Left lobe of liver (tissue), 2 donors: ENCODE data around the gene SLC2A2. TPM values are rescaled to one million over a fixed set of nuclear protein-coding genes. Genes with fewer than 3 reads are reported as not detected.
"Not testable (repeated sequence)": the region's sequence is repeated elsewhere in the genome, so short reads cannot be mapped to it uniquely, and the experiment has no call there.

Experiments used
- ATAC-seq: fragments of 200-7000 bp; cut with Tn5 transposase; one replicate; pipeline ENCODE4 v1.9.1; 2020; ENCODE audit warnings: mild to moderate bottlenecking, moderate library complexity
- DNase-seq: peaks from one replicate; pipeline ENCODE4 v3.0.0-alpha.2; 2020; ENCODE audit warnings: low spot score
- total RNA-seq: library from RNA; stranded (reverse); gene quantifications from one replicate; pipeline ENCODE4 v1.2.1, GENCODE V29; 2021
- donor health status: DM: no; HTN: no; CAD: no; lungs with moderate emphysema.
- donor health status: DM: no; HTN: yes; CAD: no.

The SLC2A2 gene
- total RNA-seq, 1 donor from 2014 or later: 351 TPM

DNA sequence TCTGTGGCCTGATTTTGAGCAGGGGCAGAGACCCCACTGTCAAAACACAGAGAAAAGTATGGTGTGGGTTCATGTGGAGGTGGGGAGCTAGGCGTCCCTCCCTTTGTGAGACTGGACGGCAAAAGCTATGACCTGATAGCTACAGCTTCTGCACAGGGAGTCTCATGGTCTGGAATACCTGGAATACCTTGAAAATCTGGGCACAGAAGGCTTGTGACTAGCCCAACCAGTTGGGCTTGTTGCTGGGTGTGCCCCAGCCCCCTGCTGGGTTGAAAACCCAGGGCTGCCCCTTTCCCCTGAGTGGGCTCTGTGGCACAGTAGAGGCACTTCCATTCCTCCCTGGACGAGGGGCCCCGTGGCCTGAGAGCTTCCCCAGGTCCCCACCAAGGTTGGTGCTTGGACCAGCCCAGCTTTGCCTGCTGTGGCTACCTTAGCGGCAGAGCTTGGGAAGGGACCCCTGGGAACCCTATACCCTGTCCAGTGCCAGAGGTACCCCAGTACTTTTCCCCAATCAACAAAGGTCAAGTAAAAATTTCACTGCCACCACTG is 37.3 kb downstream of the SLC2A2 start:
- ATAC-seq (peak; percentile 33), DNase-seq (no peak)

DNA sequence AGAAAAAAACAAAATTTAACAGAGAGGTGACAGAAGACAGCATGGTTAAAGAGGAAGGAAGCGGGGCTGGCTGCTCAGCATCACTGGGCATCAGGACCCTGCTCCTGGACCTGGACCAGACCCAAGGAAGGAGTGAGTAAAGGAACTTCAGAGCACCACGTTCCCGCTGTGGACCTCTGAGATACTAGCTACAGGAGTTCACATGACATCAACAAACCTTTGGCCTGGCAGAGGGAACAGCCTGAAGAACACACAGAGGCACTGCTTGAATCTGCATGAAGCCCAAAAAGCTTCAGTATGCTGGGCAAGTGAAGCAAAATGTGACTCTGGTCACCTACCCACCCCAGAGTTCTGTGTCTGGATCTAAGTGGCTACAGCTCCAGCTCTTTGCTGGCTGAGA is 38.1 kb downstream of the SLC2A2 start:
- peak; percentile 78 for ATAC-seq
- DNase-seq: peak; percentile 66

DNA sequence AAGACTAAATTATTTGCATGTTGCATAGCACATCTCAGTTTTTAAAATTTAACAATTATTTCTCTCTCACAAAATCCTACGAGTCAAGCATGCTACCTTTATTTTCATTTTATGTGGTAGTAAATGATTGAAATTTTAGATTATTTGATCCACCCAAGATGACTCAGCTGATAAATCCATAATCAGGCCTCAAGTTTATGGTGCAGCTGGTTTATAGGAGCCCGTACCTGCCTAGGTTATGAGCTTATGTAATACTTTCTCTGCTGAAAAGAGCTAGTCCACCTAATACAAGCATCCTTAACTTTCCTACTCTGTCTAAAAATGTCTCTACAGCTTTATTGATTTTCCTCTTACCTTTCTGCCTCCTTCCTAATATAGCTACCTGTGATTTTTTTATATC is 41.2 kb downstream of the SLC2A2 start:
- ATAC-seq (peak; percentile 27), DNase-seq (no peak)

DNA sequence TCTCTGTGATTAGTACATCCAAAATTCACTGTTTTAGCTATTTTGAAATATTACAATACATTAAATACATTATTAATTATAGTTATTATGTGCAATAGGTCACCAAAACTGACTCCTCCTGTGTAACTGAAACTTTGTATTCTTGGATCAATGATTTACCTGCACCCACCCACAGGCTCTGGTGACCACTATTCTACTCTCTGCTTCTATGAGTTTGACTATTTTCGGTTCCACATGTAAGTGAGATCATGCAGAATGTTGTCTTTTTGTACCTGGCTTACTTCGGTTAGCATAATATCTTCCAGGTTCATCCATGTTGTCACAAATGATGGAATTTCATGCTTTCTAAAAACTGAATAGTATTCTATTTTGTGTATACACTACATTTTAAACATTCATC is 43.8 kb downstream of the SLC2A2 start:
- ATAC-seq (no peak), DNase-seq (no peak)

DNA sequence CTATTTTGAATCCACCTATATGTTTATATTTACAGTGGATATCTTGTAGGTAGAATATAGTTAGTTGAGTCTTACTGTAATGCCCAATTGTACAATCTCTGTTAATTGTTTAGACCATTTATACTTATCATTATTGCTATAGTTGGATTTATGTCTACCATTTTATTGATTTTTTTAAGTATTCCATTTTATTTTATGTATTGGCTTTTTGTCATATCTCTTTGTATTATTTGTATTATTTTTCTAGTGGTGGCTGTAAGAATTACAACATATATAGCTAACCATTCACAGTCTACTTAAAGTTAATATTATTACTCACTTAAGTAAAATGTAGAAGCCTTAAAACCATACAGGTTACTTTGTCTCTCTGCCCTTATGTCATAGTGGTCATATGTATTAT is 46.1 kb downstream of the SLC2A2 start:
- DNase-seq: no peak
- no peak for ATAC-seq

DNA sequence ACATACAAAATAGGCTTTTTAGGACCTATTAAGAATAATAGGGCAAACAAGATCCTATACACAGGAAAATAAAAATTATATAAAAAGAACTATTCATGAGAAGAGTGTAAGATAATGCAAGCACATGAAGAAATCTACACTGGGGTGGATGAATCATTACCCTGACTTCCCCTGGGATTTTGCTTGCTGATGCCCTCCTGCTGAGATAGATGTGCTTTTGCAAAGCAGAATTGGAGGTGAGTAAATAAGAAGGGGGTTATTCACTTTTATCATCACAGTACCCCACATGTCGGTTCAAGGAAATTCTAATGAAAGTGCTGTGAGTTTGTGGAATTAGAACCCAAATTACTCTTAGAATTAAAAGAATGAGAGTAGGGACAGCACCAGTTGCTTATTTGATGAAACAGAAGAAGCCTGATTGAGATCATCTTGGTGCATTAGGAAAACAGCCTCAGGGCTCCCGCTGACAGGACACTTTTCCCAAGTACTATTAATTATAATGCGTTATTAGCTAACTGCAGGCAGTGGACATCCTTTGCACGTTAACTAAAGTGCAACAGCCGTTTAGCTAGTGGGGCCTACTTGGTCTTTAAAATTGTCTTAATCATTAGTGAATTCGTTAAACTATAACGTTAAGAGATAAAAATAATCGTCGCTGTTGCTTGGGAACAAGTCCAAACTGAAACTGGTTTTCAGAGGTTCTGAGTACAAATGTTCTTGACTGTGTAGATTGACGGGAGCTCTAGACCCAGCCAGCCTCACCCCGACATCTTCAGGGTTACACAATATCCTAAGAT is 48.4 kb downstream of the SLC2A2 start:
- no peak for DNase-seq
- ATAC-seq: peak; percentile 46

DNA sequence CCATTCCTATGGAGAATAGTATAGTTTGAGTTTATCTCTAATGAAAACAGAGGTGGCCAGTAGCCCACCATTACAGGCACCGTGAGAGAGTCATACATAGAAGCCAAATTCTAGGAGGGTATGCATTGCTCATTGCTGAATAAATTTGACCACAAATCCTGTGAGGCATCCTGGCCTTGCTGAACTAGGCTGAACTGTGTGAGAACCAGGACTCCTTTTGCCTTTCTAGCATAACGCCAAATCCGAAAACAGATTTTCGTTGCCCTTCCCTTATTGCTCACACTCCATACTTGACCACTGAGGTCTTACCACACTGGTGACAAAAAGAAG is 50.4 kb downstream of the SLC2A2 start:
- no peak for DNase-seq
- ATAC-seq: no peak

DNA sequence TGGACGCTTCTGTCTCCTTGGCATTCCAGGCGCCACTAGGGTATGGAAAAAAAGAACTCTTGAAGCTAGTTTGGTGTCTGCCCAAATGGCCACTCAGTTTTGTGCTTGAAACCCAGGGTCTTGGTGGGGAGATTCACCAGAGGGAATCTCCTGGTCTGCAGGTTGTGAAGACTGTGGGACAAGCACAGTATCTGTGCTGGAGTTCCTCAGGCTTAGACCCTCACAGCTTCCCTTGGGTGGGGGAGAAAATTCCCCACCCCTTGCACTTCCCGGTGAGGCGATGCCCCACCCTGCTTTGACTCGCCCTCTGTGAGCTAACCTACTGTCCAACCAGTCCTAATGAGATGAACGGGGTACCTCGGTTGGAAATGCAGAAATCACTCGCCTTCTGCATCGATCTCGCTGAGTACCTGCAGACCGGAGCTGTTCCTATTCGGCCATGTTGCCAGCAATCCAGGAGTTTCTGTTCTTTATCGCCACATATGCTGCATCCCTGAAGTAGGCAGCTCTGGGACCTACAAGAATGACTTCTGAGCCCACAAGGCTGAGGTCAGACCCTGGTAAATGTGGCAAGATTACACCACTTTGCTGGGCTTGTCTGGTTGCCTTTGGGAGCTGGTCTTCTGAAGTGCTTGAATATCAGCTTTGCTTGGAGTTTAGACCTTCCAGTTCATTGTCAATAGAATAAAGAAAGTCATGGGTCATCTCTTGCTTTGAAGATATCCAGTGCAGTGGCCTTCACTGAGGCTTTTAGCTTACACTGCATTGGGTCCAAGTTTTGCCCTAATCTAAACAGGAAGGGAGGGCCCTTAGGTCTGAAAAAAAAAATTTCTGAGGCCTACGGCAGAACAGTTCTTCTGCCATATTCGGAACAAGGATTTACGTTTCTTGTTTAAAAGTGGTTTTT is 51.0 kb downstream of the SLC2A2 start:
- ATAC-seq (no peak), DNase-seq (no peak)

DNA sequence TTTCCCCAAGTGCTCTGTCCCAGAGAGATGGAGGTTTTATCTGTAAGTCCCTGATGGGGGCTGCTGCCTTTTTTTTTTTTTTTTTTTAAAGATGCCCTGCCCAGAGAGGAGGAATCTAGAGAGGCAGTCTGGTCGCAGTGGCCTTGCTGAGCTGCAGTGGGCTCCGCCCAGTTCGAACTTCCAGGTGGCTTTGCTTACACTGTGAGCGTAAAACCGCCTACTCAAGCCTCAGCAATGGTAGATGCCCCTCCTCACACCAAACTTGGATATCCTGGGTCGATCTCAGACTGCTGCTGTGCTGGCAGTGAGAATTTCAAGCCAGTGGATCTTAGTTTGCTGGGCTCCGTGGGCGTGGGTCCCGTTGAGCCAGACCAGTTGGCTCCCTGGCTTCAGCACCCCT is 51.6 kb downstream of the SLC2A2 start:
- DNase-seq (no peak), ATAC-seq (no peak)

DNA sequence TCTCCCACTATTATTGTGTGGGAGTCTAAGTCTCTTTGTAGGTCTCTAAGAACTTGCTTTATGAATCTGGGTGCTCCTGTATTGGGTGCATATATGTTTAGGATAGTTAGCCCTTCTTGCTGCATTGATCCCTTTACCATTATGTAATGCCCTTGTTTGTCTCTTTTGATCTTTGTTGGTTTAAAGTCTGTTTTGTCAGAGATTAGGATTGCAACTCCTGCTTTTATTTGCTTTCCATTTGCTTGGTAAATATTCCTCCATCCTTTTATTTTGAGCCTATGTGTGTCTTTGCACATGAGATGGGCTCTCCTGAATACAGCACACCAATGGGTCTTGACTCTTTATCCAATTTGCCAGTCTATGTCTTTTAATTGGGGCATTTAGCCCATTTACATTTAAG is 53.6 kb downstream of the SLC2A2 start:
- DNase-seq, ATAC-seq: not testable (repeated sequence)

DNA sequence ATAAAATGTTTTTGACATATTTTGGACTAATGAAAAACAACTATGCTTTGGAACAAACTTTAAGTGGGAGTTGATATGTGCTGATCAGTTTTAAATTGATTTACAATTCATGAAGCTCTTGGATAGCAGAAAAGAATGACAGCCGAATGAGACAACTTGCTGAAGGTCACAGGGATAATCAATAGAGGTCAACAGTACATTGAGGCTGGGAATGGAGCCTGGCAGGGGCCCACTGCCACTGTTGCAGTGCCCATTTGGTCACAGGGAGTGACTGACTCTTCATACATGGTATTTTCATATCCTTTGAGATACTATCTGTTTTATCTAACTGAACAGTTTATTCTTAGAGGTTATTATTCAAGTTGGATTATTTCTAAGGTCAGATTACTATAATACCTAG is 59.4 kb downstream of the SLC2A2 start:
- DNase-seq (peak; percentile 74), ATAC-seq (peak; percentile 82)

DNA sequence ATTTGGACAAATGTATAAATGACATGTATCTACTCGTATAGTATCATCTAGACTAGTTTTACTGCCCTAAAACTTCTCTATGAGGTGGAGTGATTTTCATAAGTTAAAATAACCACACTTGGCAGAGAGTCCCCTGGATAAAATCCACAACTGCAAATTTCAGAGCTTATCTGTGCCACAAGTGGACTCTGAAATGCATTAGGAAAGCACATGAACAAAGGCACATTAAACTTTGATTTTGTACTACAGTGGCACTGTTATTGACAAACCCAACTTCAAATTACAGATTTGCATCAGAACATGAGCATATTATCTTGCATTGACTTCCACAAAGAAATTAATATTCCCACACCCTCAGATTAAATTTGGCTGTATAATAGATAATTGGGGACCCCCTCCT is 60.0 kb downstream of the SLC2A2 start:
- ATAC-seq (peak; percentile 68), DNase-seq (no peak)

DNA sequence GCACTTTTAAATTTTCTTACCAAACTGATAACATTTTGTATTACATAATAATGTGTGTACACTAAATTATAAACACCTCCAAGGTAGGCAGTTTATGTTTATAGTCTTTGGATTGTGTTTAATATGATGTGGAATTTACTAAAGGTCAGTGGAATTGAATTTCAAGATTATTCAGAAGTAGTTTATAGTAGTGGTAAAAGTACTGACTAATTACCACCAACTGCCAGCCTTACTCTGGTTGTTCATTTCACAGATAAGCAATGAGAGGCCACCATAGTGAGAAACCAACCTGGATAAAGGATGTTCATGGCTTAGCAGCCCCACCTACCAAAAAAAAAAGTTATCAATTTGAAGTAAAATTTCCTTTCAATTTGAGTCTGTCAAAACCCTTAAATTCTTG is 64.1 kb downstream of the SLC2A2 start:
- ATAC-seq (no peak), DNase-seq (no peak)

DNA sequence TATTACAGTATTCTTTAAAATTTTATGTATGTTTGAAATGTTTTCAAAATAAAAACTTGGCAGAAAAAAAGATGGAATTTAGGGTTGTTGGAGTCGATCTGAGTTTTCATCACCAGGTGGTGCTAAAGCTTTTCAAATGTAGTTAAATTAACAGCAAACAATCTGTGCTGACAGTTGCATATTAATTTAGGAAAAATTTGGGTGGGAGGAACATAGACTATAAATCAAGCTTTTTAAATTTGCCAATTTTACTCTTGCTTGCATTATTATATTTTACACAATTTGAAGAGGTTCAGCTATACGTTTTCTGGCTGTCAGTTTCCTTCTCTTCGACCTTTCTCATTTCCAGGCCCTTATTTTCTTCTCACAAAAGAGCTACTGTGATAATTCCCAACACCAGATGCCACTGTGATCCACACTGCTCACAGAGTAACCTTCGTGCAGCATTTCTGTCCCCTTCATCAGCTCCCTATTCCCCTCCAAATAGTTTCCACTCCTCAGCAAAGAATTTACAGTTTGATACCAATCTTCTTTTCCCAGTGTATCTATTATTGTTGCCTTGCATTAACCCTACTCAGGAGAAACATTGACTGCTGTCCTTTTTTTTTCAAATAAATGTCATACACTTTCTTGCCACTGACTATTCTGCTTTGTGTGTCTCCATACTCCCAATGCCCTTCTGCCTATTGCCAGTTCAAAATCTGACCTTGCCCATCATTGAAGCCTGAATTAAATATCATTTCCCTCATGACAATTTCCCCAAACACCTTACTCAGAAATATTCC is 64.7 kb downstream of the SLC2A2 start:
- DNase-seq: no peak
- ATAC-seq: peak; percentile 90

DNA sequence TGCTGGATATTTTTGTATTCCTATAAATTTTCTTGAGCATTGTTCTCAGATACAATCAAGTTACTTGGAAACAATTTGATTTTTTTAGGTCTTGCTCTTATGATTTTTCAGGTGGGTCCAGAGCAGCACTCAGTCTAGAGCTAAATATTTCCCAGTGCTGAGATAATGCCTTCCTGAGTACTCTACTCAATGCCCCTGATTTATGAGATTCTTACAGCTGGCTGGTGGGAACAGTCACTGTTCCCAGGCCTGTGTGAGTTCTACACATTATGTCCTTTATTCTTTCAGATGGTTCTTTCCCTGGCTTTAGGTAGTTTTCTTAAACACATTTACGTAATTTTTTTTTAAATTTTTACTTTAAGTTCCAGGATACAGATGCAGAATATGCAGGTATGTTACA is 67.1 kb downstream of the SLC2A2 start:
- DNase-seq (no peak), ATAC-seq (no peak)

DNA sequence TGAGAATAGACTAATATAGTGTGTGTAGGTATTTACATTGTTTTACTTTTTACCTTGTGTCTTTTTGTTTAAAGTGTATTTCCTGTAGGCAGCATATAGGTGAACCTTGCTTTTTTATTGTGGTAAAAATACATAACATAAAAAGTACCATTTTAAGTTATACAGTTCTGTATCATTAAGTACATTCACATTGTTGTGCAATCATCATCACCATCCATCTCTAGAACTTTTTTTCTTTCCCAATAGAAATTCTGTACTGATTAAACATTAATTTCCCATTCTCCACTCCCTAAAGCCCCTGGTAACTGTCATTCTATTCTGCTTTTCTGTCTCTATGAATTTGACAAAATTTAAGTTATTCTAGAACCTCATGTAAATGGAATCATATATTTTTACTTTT is 69.9 kb downstream of the SLC2A2 start:
- DNase-seq: no peak
- ATAC-seq: no peak

DNA sequence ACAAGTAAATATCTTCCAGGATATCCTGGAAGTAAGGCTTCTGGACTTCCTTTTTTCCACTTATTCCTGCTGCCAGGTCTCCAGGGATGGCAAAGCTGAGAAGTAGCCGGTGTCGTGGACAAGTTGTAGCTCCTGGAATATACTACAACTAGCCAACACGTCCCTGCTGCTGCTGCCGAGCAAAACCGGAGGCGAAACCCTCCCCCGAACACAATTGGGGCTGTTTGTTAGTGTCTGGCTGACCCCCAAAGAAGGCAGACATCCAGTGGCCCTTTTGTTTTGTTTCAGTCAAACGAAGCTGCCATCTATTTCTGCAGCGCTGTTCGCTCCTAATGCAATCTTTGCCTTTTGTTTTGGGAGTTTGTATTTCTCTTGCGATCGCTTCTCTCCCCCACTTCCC is 72.8 kb downstream of the SLC2A2 start:
- ATAC-seq (no peak), DNase-seq (no peak)

DNA sequence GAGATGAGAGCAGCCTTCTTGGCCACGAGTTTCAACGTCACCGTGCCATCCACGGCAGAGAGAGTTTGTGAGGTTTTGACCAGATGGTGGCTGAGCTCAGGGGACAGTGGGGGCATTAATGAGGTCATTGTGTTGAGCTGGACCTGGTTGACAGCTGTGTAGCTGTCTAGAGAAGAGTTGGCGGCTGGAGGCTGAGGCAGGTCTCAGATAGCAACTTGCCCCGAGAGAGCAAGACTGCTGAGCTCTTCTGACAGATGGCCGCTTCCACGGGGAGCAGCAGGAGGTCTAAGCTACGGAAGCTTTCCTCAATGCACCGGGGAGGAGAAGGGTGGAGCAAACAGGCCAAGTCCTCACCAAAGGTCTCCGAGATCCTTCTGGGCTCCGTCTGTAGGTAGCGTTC is 73.3 kb downstream of the SLC2A2 start:
- no peak for DNase-seq
- no peak for ATAC-seq

DNA sequence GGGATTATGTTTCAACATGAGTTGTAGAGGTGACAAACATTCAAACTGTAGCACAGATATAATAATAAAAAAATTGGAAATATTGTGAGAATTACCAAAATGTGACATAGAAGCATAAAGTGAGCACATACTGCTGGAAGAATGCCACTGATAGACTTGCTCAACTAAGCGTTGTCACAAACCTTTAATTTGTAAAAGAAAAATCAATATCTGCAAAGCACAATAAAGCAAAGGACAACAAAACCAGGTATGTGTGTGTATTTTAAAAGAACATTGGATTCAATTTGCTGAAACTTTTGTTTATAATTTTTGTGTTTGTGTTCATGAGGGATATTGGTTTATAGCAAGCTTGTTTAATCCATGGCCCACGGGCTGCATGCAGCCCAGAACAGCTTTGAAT is 77.3 kb downstream of the SLC2A2 start:
- DNase-seq (no peak), ATAC-seq (peak; percentile 79)

DNA sequence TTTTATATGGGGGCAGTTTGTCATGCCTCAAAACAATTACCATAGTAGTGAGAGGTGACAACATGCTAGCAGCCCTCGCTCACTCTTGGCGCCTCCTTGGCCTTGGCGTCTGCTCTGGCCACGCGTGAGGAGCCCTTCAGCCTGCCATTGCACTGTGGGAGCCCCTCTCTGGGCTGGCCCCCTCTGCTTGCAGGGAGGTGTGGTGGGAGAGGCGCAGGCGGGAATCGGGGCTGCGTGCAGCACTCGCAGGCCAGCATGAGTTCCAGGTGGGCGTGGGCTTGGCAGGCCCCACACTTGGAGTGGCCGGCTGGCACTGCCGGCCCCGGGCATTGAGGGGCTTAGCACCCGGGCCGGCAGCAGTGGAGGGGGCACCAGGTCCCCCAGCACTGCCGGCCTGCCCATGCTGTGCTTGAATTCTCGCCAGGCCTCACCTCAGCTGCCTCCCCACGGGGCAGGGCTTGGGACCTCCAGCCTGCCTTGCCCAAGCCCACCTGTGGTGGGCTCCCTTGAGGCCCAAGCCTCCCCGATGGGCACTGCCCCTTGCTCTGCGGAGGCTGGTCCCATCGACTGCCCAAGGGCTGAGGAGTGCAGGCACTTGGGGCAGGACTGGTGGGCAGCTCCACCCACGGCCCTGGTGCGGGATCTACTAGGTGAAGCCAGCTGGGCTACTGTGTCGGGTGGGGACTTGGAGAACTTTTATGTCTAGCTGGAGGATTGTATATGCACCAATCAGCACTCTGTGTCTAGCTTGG is 79.3 kb downstream of the SLC2A2 start:
- ATAC-seq (no peak), DNase-seq (no peak)
